B cell (primary cell): ENCODE results near the gene NT5E.

ENCODE experiments used
- CTCF ChIP-seq: fragments of 200-600 bp; IDR thresholded peaks from one replicate; pipeline ENCODE4 v1.8.0; 2022; ENCODE audit warnings: antibody characterized with exemption, mild to moderate bottlenecking
- EZH2 ChIP-seq: IDR thresholded peaks from 2 replicates; pipeline ENCODE4 v1.6.1; 2012; ENCODE audit warnings: borderline replicate concordance, low read depth, mild to moderate bottlenecking, moderate library complexity, low read length; ENCODE audit not compliant: insufficient read depth, poor library complexity, severe bottlenecking

GRCh38 chr6:85416766-85417165 lies 33.1 kb upstream of the NT5E start:
- TF ChIP-seq CTCF (no peak), EZH2 (no peak)
